Tibial artery (tissue), 4 donors: ENCODE measurements around the gene SIDT2.

Source experiments
- DNase-seq, 2 donors: peaks; one replicate each; pipeline ENCODE4 v3.0.0-alpha.2; 2019
- H3K27ac ChIP-seq, 2 donors: fragments of 200-600 bp; sonication (generic) in 1 of 2; 1 replicate in 1 of 2; 2 replicates in 1 of 2; pipeline ENCODE4 v1.5.1; 2018 to 2019; ENCODE audit warnings: mild to moderate bottlenecking in 1 of 2
- H3K27me3 ChIP-seq, 2 donors: fragments of 200-600 bp; sonication (generic) in 1 of 2; one replicate each; pipeline versions ENCODE4 v1.5.1 to v1.6.0; 2016 to 2019
- H3K36me3 ChIP-seq, 3 donors: fragments of 200-600 bp; sonication (generic) in 2 of 3; one replicate each; pipeline ENCODE4 v1.5.1; 2016 to 2019; ENCODE audit warnings: mild to moderate bottlenecking in 2 of 3
- H3K4me1 ChIP-seq, 4 donors: fragments of 200-600 bp; sonication (generic) in 2 of 4; 1 replicate in 3 of 4; 2 replicates in 1 of 4; pipeline ENCODE4 v1.5.1; 2016 to 2019
- H3K4me3 ChIP-seq, 2 donors: fragments of 200-600 bp; sonication (generic) in 1 of 2; 1 replicate in 1 of 2; 2 replicates in 1 of 2; pipeline ENCODE4 v1.5.1; 2018 to 2019; ENCODE audit warnings: mild to moderate bottlenecking in 2 of 2
- H3K9me3 ChIP-seq, 3 donors: fragments of 200-600 bp; sonication (generic) in 1 of 3; one replicate each; pipeline ENCODE4 v1.5.1; 2016 to 2019
- intact Hi-C: fragments of 100-400 bp; cut with DNase I; formaldehyde crosslinking; loops from one replicate; pipeline ENCODE4 v1.15.0; 2023; ENCODE audit warnings: low total_unique reads
- TF ChIP-seq, protein P1 (sequence below), 2 experiments: fragments of 200-600 bp in 1 of 2; fragments of 450-650 bp in 1 of 2; IDR thresholded peaks; one replicate each; pipeline ENCODE4 v1.5.1; 2017 to 2019; ENCODE audit warnings: antibody characterized with exemption in 2 of 2, mild to moderate bottlenecking in 1 of 2, moderate library complexity in 1 of 2

SIDT2 gene

DNA sequence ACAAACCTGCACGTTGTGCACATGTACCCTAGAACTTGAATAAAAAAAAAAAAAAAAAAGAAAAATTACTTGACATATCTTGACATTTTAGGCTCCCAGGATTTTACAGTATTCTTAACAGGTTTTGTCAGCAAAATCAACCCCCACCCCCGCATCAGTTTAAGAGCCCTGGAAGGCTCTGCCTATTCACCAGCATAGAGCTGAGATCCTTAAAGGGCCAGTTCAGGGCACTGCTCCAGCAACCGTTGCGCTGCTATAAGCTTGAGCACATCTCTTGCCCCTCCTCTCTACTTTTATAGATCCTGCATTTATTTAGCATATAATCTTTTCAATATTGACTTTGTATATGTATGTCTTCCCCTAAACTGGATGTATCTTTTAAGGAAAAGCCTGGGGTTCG lies 35.2 kb upstream of the SIDT2 start:
- peak overlapping the region; percentile 83 to 85 for H3K27ac ChIP-seq
- intact Hi-C loops: no loop called here
- H3K4me3 ChIP-seq: peak overlapping the region; percentile 64 to 82
- TF ChIP-seq, protein P1, sequence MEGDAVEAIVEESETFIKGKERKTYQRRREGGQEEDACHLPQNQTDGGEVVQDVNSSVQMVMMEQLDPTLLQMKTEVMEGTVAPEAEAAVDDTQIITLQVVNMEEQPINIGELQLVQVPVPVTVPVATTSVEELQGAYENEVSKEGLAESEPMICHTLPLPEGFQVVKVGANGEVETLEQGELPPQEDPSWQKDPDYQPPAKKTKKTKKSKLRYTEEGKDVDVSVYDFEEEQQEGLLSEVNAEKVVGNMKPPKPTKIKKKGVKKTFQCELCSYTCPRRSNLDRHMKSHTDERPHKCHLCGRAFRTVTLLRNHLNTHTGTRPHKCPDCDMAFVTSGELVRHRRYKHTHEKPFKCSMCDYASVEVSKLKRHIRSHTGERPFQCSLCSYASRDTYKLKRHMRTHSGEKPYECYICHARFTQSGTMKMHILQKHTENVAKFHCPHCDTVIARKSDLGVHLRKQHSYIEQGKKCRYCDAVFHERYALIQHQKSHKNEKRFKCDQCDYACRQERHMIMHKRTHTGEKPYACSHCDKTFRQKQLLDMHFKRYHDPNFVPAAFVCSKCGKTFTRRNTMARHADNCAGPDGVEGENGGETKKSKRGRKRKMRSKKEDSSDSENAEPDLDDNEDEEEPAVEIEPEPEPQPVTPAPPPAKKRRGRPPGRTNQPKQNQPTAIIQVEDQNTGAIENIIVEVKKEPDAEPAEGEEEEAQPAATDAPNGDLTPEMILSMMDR (IDR thresholded peaks at IDR 0.05): no peak
- peaks cover 0 to 13% (median 10%) of the 10 kb centered on the region in 3 donors for H3K36me3 ChIP-seq
- DNase-seq: peak; percentile 37 to 72
- no peaks in the 10 kb centered on the region for H3K9me3 ChIP-seq
- peaks cover 0 to 37% (median 21%) of the 10 kb centered on the region in 4 donors for H3K4me1 ChIP-seq
- H3K27me3 ChIP-seq: peaks cover 0 to 5% of the 10 kb centered on the region in 2 donors

DNA sequence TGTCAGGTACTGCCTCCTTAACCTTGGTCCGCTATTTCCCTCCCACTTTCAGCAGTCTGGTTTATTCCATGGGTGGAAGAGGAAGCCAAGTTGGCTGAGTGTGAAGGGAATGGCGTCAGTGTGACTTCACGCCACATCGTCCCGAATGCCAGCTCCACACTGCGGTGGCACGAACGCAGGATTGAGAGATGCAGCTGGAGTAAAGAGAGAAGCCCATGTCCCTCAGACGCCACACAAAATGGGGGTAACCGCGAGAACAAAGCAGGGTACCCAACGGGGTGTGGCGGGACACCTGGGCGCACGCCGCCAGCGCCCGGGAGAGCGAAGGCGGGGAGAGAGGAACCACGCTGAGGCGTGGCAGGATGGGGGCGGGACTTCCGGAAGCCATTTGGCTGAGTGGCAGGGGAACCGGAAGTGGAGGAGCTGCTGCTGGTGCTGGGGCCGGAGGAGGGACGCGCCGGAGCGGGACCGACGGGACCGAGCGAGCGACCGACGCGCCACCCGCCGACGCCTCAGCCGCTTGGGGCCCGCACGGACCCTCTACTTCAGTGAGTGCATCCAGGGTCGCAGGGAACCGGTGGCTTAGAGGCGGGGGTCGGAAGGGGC lies 34.6 kb upstream of the SIDT2 start, which contains the start of gene PAFAH1B2:
Gene PAFAH1B2, plus strand, starts transcription at position 417 of the 606 bp plus-strand sequence. CDS start 8,161 bp downstream, outside the sequence.
- H3K27ac ChIP-seq: peak within 1 kb of the TSS; percentile 83 to 85
- H3K27me3 ChIP-seq: peaks cover 0 to 5% of the 10 kb centered on the region in 2 donors
- H3K4me3 ChIP-seq: peak within 1 kb of the TSS; percentile 64 to 82
- peaks cover 0 to 43% (median 23%) of the 10 kb centered on the region in 4 donors for H3K4me1 ChIP-seq
- no peaks in the 10 kb centered on the region for H3K9me3 ChIP-seq
- peak; percentile 95 to 97 for DNase-seq
- TF ChIP-seq, protein P1 (IDR thresholded peaks at IDR 0.05): no peak
- intact Hi-C loops: no loop called here
- H3K36me3 ChIP-seq: peaks cover 0 to 13% (median 10%) of the 10 kb centered on the region in 3 donors

DNA sequence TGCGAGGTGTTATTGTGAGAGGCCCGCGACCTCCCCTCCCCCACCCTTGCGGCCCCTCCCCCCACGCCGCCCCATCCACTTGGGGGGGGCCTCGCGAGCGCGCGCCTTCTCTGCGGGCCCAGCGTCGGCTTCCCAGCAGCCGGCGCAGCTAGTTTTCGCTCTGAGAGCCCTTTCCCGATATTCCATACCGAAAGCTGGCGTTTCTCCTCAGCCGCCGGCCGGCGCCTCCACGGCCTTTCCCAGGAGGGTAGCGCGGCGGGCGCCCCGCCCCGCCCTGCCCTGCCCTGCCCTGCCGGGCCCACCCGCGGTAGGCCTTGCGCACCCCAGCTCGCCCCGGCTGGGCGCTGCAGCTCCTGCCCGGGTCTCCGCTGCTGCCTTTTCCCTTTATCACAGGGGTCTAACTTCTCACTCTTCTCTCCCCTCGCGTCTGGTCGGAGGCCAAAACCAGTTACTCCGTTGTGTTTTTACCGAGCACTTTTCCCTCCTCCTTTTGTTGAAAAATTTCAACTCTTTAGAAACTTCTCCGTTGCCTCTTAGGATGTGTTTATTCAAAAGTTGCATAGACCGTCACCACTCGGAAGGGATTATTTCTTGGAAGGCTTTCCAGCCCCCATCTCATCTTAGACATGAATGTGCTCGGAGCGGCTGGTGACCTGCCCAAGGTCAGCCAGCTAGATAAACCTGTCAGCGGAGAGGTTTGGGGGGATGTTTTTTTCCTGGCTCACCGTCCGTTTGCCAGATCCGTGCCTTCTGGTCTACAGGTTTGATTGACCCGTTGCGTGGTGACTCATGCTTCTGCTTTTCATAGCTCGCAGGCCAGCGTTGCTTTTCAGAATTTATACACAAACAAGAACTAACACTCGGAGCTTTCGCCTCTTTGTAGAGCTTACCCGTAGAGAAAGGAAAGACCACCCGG lies 33.8 kb upstream of the SIDT2 start:
- intact Hi-C loops: no loop called here
- H3K27ac ChIP-seq: peak overlapping the region; percentile 83 to 85
- peaks cover 0 to 45% (median 25%) of the 10 kb centered on the region in 4 donors for H3K4me1 ChIP-seq
- no peaks in the 10 kb centered on the region for H3K9me3 ChIP-seq
- H3K36me3 ChIP-seq: peaks cover 0 to 13% (median 10%) of the 10 kb centered on the region in 3 donors
- DNase-seq: peak; percentile 66 to 74
- H3K27me3 ChIP-seq: no peaks in the 10 kb centered on the region
- H3K4me3 ChIP-seq: peak overlapping the region; percentile 64 to 82
- TF ChIP-seq, protein P1 (IDR thresholded peaks at IDR 0.05): no peak

DNA sequence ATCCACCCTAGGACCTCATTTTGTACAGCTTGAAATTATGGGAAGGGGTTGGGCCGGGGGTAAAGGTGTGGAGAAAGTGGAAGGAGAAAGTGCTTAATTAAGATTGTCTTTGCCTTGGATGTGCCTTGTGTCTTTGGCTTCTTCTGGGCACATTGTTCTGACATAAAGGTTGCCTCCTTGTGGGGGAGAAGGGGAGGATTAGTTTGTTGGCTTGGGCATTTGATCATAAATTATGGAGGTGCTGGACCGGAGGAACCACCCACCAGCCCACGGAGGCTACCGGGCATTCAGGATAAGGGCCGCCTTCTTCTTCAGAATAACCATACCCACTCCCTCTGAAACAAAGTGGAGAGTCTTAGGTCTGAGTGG lies 33.2 kb upstream of the SIDT2 start:
- Histone ChIP-seq H3K4me1 (peaks cover 0 to 51% (median 28%) of the 10 kb centered on the region in 4 donors), H3K27ac (peak overlapping the region; percentile 83 to 85), H3K9me3 (no peaks in the 10 kb centered on the region), H3K4me3 (peak overlapping the region; percentile 64 to 82), H3K36me3 (peaks cover 0 to 13% (median 10%) of the 10 kb centered on the region in 3 donors), H3K27me3 (no peaks in the 10 kb centered on the region)
- intact Hi-C loops: no loop called here
- TF ChIP-seq, protein P1 (IDR thresholded peaks at IDR 0.05): no peak
- no peak for DNase-seq

DNA sequence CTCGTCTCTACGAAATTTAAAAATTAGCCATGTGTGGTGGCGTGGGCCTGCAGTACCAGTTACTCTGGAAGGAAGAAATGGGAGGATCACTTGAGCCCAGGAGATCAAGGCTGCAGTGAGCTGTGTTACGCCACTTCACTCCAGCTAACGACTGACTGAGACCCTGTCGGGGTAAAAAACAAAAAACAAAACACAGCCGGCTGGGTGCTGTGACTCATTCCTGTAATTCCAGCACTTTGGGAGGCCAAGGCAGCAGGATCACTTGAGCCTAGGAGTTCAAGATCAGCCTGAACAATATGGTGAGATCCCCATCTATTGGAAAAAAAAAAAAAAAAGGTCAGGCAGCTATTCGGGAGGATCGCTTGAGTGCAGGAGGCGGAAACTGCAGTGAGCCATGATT lies 32.0 kb upstream of the SIDT2 start:
- intact Hi-C loops: no loop called here
- peaks cover 0 to 13% (median 10%) of the 10 kb centered on the region in 3 donors for H3K36me3 ChIP-seq
- no peak for DNase-seq
- peaks cover 0 to 62% (median 28%) of the 10 kb centered on the region in 4 donors for H3K4me1 ChIP-seq
- H3K27ac ChIP-seq: peak overlapping the region in 1 of 2 donors; percentile 85
- peak overlapping the region in 1 of 2 donors; percentile 64 for H3K4me3 ChIP-seq
- no peaks in the 10 kb centered on the region for H3K9me3 ChIP-seq
- TF ChIP-seq, protein P1 (IDR thresholded peaks at IDR 0.05): no peak
- no peaks in the 10 kb centered on the region for H3K27me3 ChIP-seq
